ENCODE measurements around the gene POU2F3.

Gene POU2F3

GRCh38 chr11:120198787-120199469 lies 41.0 kb upstream of the POU2F3 start:
- H3K4me3 ChIP-seq (ENCODE audit: low read length) = no peak overlapping the region
- H3K9me3 ChIP-seq (replicated peaks; ENCODE audit: insufficient read depth, low read length) = no peaks in the 10 kb centered on the region
- DNase-seq = no peak
- no peaks in the 10 kb centered on the region for H4K20me1 ChIP-seq (ENCODE audit: insufficient read depth, low read length)
- H3K27ac ChIP-seq (ENCODE audit: low read length) = no peak overlapping the region
- H3F3A ChIP-seq (ENCODE audit: insufficient read depth, low read length) = no peaks in the 10 kb centered on the region
- H3K9ac ChIP-seq (ENCODE audit: low read length) = no peak overlapping the region
- H3K27me3 ChIP-seq (replicated peaks; ENCODE audit: insufficient read depth, low read length) = no peaks in the 10 kb centered on the region
- no peak overlapping the region for H3K4me2 ChIP-seq (ENCODE audit: low read depth, low read length)
- no peak overlapping the region for H2AFZ ChIP-seq (ENCODE audit: low read length)
- no peaks in the 10 kb centered on the region for H3K79me2 ChIP-seq (ENCODE audit: low read length)
- TF ChIP-seq EZH2phosphoT487 (IDR thresholded peaks at IDR 0.05; ENCODE audit: low read length) (no peak), CTCF (IDR thresholded peaks at IDR 0.05; ENCODE audit: low read length) (no peak), EZH2 (optimal IDR thresholded peaks at IDR 0.05; ENCODE audit: low read depth, low read length) (no peak)
- H3K9me2 ChIP-seq (replicated peaks; ENCODE audit: insufficient read depth, low read length) = no peaks in the 10 kb centered on the region
- no peaks in the 10 kb centered on the region for H3K4me1 ChIP-seq (ENCODE audit: low read length)
- no peaks in the 10 kb centered on the region for H3K36me3 ChIP-seq (replicated peaks; ENCODE audit: insufficient read depth, low read length)

GRCh38 chr11:120199613-120200012 lies 40.3 kb upstream of the POU2F3 start:
- no peak overlapping the region for H3K27ac ChIP-seq (ENCODE audit: low read length)
- H2AFZ ChIP-seq (ENCODE audit: low read length) = no peak overlapping the region
- H3K4me3 ChIP-seq (ENCODE audit: low read length) = no peak overlapping the region
- DNase-seq = no peak
- no peak overlapping the region for H3K4me2 ChIP-seq (ENCODE audit: low read depth, low read length)
- H3K9ac ChIP-seq (ENCODE audit: low read length) = no peak overlapping the region
- no peaks in the 10 kb centered on the region for H3K36me3 ChIP-seq (replicated peaks; ENCODE audit: insufficient read depth, low read length)
- H3K4me1 ChIP-seq (ENCODE audit: low read length) = no peaks in the 10 kb centered on the region
- TF ChIP-seq EZH2phosphoT487 (IDR thresholded peaks at IDR 0.05; ENCODE audit: low read length) = no peak
- no peak for TF ChIP-seq CTCF (IDR thresholded peaks at IDR 0.05; ENCODE audit: low read length)
- no peak for TF ChIP-seq EZH2 (optimal IDR thresholded peaks at IDR 0.05; ENCODE audit: low read depth, low read length)
- H3K9me3 ChIP-seq (replicated peaks; ENCODE audit: insufficient read depth, low read length) = no peaks in the 10 kb centered on the region
- H3F3A ChIP-seq (ENCODE audit: insufficient read depth, low read length) = no peaks in the 10 kb centered on the region
- H4K20me1 ChIP-seq (ENCODE audit: insufficient read depth, low read length) = no peaks in the 10 kb centered on the region
- H3K9me2 ChIP-seq (replicated peaks; ENCODE audit: insufficient read depth, low read length) = no peaks in the 10 kb centered on the region
- H3K79me2 ChIP-seq (ENCODE audit: low read length) = no peaks in the 10 kb centered on the region
- H3K27me3 ChIP-seq (replicated peaks; ENCODE audit: insufficient read depth, low read length) = no peaks in the 10 kb centered on the region

- Histone ChIP-seq H2AFZ (ENCODE audit: low read length) (no peak overlapping the region), H3F3A (ENCODE audit: insufficient read depth, low read length) (no peaks in the 10 kb centered on the region), H3K4me3 (ENCODE audit: low read length) (no peak overlapping the region), H4K20me1 (ENCODE audit: insufficient read depth, low read length) (no peaks in the 10 kb centered on the region), H3K27ac (ENCODE audit: low read length) (no peak overlapping the region), H3K79me2 (ENCODE audit: low read length) (no peaks in the 10 kb centered on the region), H3K9ac (ENCODE audit: low read length) (no peak overlapping the region), H3K27me3 (replicated peaks; ENCODE audit: insufficient read depth, low read length) (no peaks in the 10 kb centered on the region), H3K4me1 (ENCODE audit: low read length) (no peaks in the 10 kb centered on the region), H3K4me2 (ENCODE audit: low read depth, low read length) (no peak overlapping the region), H3K9me2 (replicated peaks; ENCODE audit: insufficient read depth, low read length) (no peaks in the 10 kb centered on the region), H3K9me3 (replicated peaks; ENCODE audit: insufficient read depth, low read length) (no peaks in the 10 kb centered on the region), H3K36me3 (replicated peaks; ENCODE audit: insufficient read depth, low read length) (no peaks in the 10 kb centered on the region)
- no peak for TF ChIP-seq EZH2phosphoT487 (IDR thresholded peaks at IDR 0.05; ENCODE audit: low read length)
- TF ChIP-seq EZH2 (optimal IDR thresholded peaks at IDR 0.05; ENCODE audit: low read depth, low read length) = no peak
- no peak for TF ChIP-seq CTCF (IDR thresholded peaks at IDR 0.05; ENCODE audit: low read length)
- DNase-seq = no peak
These were observed 39.3 kb upstream of the POU2F3 start for GRCh38 chr11:120200677-120201076.
